GM12801 (cell line): ENCODE data around the gene A2ML1.

Source experiments
- TF ChIP-seq, protein P1 (sequence below): IDR thresholded peaks from one replicate; pipeline ENCODE4 v1.5.1; 2011; ENCODE audit warnings: control low read depth; ENCODE audit not compliant: insufficient read length; ENCODE audit errors: extremely low read depth

Gene A2ML1

DNA sequence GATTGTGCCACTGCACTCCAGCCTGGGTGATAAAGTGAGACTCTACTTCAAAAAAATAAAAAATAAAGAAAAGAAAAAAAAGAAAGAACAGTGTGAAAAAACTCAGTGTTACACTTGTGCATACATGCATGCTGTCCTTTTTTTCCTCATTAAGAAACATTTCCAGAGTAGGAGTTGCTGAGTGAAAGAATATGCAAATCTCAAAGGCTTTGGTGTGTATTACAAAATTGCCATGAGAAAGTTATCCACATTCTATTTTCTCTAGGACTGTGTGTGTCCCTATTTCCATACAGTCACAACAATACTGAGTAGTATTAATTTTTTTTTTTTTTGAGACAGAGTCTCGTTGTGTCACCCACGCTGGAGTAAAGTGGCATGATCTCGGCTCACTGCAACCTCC, 830 bp upstream of the A2ML1 start:
- TF ChIP-seq, protein P1, sequence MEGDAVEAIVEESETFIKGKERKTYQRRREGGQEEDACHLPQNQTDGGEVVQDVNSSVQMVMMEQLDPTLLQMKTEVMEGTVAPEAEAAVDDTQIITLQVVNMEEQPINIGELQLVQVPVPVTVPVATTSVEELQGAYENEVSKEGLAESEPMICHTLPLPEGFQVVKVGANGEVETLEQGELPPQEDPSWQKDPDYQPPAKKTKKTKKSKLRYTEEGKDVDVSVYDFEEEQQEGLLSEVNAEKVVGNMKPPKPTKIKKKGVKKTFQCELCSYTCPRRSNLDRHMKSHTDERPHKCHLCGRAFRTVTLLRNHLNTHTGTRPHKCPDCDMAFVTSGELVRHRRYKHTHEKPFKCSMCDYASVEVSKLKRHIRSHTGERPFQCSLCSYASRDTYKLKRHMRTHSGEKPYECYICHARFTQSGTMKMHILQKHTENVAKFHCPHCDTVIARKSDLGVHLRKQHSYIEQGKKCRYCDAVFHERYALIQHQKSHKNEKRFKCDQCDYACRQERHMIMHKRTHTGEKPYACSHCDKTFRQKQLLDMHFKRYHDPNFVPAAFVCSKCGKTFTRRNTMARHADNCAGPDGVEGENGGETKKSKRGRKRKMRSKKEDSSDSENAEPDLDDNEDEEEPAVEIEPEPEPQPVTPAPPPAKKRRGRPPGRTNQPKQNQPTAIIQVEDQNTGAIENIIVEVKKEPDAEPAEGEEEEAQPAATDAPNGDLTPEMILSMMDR, result no peak

- TF ChIP-seq, protein P1, result no peak
These were observed 1.3 kb downstream of the A2ML1 start for GRCh38 chr12:8823565-8824300.

DNA sequence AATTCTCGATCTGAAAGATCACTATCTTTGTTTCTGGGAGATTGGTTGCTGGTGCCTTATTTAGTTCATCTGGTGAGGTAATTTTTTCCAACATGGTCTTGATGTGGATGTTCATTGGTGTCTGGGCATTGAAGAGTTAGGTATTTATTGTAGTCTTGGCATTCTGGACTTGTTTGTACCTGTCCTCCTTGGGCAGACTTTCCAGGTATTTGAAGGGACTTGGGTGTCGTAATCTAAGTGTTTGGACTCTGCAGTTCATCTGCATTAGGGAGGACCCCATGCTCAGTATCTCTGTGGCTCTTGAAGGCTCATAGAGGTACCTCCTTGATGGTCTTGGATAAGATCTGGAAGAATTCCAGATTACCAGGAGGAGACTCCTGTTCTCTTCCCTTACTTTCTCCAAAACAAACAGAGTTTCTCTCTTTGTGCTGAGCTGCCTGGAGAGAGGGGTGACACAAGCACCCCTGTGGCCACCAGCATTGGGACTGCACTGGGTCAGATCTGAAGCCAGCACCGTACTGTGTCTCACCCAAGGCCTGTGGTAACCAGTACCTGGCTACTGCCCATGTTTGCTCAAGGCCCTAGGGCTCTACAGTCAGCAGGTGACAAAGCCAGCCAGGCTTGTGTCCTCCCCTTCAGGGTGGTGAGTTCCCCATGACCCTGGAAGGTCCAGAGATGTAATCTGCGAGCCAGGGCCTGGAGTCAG, 5.3 kb downstream of the A2ML1 start:
- TF ChIP-seq, protein P1, result no peak

GRCh38 chr12:8828257-8829124, 6.1 kb downstream of the A2ML1 start:
- TF ChIP-seq, protein P1, result no peak

GRCh38 chr12:8829125-8829518, 6.7 kb downstream of the A2ML1 start:
- TF ChIP-seq, protein P1, result no peak

DNA sequence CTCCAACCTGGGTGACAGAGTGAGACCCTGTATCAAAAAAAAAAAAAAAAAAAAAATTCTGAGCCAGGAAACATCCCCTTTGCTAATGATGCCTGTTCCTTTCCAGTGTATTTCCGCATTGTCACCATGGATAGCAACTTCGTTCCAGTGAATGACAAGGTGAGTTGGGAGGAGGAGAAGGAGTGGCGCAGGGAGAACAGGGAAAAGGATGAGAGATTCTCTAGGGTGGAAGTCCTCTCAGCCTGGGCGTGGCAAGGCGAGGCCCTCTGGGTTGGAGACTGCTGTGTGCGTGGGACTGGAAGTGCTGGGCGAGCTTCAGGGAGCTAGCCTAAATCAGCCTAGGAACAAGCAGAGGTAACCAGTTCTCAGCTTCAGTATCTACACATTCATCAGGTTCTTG, 7.2 kb downstream of the A2ML1 start:
- TF ChIP-seq, protein P1, result no peak

- TF ChIP-seq, protein P1, result no peak
These were observed 8.7 kb downstream of the A2ML1 start for GRCh38 chr12:8831116-8831515.
